ENCODE data around the gene TBL1X.

TBL1X gene

GRCh38 chrX:9503261-9503660, 38.4 kb downstream of the TBL1X start:
- TF ChIP-seq CTCF (IDR thresholded peaks at IDR 0.05; ENCODE audit: low read depth, low read length, missing control alignments) = no peak
- in situ Hi-C loops (cut with HindIII; ENCODE audit: low sequenced_read_pairs) = no loop called here
- no peak for DNase-seq (ENCODE audit: low read depth)
- H3K4me3 ChIP-seq (ENCODE audit: low read depth, low read length) = no peak overlapping the region

GRCh38 chrX:9510366-9510765, 45.5 kb downstream of the TBL1X start:
- no peak overlapping the region for H3K4me3 ChIP-seq (ENCODE audit: low read depth, low read length)
- in situ Hi-C loops (cut with HindIII; ENCODE audit: low sequenced_read_pairs) = no loop called here
- TF ChIP-seq CTCF (IDR thresholded peaks at IDR 0.05; ENCODE audit: low read depth, low read length, missing control alignments) = no peak
- no peak for DNase-seq (ENCODE audit: low read depth)

- TF ChIP-seq CTCF (IDR thresholded peaks at IDR 0.05; ENCODE audit: low read depth, low read length, missing control alignments) = no peak
- no peak for DNase-seq (ENCODE audit: low read depth)
- in situ Hi-C loops (cut with HindIII; ENCODE audit: low sequenced_read_pairs) = no loop called here
- H3K4me3 ChIP-seq (ENCODE audit: low read depth, low read length) = no peak overlapping the region
Observed at GRCh38 chrX:9510980-9511379, 46.1 kb downstream of the TBL1X start.

- H3K4me3 ChIP-seq (ENCODE audit: low read depth, low read length) = no peak overlapping the region
- in situ Hi-C loops (cut with HindIII; ENCODE audit: low sequenced_read_pairs) = no loop called here
- no peak for DNase-seq (ENCODE audit: low read depth)
- TF ChIP-seq CTCF (IDR thresholded peaks at IDR 0.05; ENCODE audit: low read depth, low read length, missing control alignments) = no peak
Observed at GRCh38 chrX:9515489-9515888, 50.6 kb downstream of the TBL1X start.

- DNase-seq (ENCODE audit: low read depth) = no peak
- TF ChIP-seq CTCF (IDR thresholded peaks at IDR 0.05; ENCODE audit: low read depth, low read length, missing control alignments) = no peak
- H3K4me3 ChIP-seq (ENCODE audit: low read depth, low read length) = no peak overlapping the region
- in situ Hi-C loops (cut with HindIII; ENCODE audit: low sequenced_read_pairs) = no loop called here
Observed at GRCh38 chrX:9515973-9516538, 51.2 kb downstream of the TBL1X start.

- in situ Hi-C loops (cut with HindIII; ENCODE audit: low sequenced_read_pairs) = no loop called here
- no peak for TF ChIP-seq CTCF (IDR thresholded peaks at IDR 0.05; ENCODE audit: low read depth, low read length, missing control alignments)
- no peak for DNase-seq (ENCODE audit: low read depth)
- H3K4me3 ChIP-seq (ENCODE audit: low read depth, low read length) = no peak overlapping the region
Observed at GRCh38 chrX:9516635-9517034, 51.8 kb downstream of the TBL1X start.

GRCh38 chrX:9518051-9518450, 53.2 kb downstream of the TBL1X start:
- no peak for DNase-seq (ENCODE audit: low read depth)
- in situ Hi-C loops (cut with HindIII; ENCODE audit: low sequenced_read_pairs) = no loop called here
- no peak for TF ChIP-seq CTCF (IDR thresholded peaks at IDR 0.05; ENCODE audit: low read depth, low read length, missing control alignments)
- no peak overlapping the region for H3K4me3 ChIP-seq (ENCODE audit: low read depth, low read length)

Measured in astrocyte of the cerebellum (primary cell).